ENCODE measurements around the gene KRT16. TPM values are rescaled to one million over a fixed set of nuclear protein-coding genes. Genes with fewer than 3 reads are reported as not detected.

Gene KRT16
- total RNA-seq, 1 donor from 2014 or later: 31.9 TPM

DNA sequence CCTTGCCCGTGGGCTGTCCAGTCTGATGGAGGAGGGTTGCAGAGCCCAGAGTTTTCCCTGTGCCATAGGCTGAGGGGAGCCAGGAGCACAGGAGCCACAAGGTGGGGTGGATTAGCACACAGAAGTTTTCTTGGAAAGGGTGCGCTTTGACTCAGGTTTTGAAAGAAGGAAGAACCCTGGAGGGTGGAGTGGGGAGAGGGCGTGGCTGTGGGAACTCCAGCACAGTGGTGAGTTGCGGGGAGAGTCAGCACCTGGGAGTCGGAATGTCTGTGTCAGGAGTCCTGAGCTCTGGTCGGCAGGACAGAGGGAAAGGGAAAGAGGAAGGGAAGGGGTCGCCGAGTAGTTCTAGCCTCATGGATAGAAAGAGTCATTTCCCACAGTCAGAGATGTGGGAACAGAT, 17.0 kb downstream of the KRT16 start:
- no peaks in the 10 kb centered on the region for H3K36me3 ChIP-seq
- intact Hi-C loops (cut with DNase I): no loop called here
- no peak overlapping the region for H3K27ac ChIP-seq
- TF ChIP-seq, protein P1, sequence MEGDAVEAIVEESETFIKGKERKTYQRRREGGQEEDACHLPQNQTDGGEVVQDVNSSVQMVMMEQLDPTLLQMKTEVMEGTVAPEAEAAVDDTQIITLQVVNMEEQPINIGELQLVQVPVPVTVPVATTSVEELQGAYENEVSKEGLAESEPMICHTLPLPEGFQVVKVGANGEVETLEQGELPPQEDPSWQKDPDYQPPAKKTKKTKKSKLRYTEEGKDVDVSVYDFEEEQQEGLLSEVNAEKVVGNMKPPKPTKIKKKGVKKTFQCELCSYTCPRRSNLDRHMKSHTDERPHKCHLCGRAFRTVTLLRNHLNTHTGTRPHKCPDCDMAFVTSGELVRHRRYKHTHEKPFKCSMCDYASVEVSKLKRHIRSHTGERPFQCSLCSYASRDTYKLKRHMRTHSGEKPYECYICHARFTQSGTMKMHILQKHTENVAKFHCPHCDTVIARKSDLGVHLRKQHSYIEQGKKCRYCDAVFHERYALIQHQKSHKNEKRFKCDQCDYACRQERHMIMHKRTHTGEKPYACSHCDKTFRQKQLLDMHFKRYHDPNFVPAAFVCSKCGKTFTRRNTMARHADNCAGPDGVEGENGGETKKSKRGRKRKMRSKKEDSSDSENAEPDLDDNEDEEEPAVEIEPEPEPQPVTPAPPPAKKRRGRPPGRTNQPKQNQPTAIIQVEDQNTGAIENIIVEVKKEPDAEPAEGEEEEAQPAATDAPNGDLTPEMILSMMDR (IDR thresholded peaks at IDR 0.05): no peak
- H3K27me3 ChIP-seq: no peaks in the 10 kb centered on the region
- DNase-seq (ENCODE audit: low spot score in 2 of 2): no peak
- H3K4me3 ChIP-seq: no peak overlapping the region
- no peaks in the 10 kb centered on the region for H3K4me1 ChIP-seq
- no peaks in the 10 kb centered on the region for H3K9me3 ChIP-seq

DNA sequence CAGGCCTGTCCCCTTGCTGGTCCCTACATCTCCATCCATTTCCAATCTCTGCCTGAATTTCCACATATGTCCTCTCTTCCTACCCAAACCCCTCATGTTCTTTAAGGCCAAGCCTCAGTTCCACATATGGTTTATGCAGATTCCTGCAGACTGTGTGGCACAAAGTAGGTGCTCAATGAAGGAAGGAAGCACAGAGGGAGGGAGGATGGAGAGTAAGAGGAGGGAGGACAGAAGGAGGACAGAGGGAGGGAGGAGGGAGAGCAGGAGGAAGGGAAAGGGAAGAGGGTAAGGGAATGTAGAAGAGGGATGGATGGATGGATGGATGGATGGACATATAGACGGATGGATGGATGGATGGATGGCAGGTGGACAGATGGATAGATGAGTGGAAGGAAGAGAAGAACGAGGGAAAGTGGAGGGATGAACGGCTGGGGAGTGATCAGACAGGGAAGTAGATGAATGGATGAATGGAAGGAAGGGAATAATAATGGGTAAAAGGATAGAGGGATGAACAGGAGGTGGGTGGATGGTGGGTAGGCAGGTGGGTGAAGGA, 18.1 kb downstream of the KRT16 start:
- H3K36me3 ChIP-seq: no peaks in the 10 kb centered on the region
- DNase-seq (ENCODE audit: low spot score in 2 of 2): no peak
- H3K4me1 ChIP-seq: no peaks in the 10 kb centered on the region
- H3K4me3 ChIP-seq: no peak overlapping the region
- TF ChIP-seq, protein P1 (IDR thresholded peaks at IDR 0.05): no peak
- intact Hi-C loops (cut with DNase I): no loop called here
- H3K27me3 ChIP-seq: no peaks in the 10 kb centered on the region
- no peak overlapping the region for H3K27ac ChIP-seq
- H3K9me3 ChIP-seq: no peaks in the 10 kb centered on the region

DNA sequence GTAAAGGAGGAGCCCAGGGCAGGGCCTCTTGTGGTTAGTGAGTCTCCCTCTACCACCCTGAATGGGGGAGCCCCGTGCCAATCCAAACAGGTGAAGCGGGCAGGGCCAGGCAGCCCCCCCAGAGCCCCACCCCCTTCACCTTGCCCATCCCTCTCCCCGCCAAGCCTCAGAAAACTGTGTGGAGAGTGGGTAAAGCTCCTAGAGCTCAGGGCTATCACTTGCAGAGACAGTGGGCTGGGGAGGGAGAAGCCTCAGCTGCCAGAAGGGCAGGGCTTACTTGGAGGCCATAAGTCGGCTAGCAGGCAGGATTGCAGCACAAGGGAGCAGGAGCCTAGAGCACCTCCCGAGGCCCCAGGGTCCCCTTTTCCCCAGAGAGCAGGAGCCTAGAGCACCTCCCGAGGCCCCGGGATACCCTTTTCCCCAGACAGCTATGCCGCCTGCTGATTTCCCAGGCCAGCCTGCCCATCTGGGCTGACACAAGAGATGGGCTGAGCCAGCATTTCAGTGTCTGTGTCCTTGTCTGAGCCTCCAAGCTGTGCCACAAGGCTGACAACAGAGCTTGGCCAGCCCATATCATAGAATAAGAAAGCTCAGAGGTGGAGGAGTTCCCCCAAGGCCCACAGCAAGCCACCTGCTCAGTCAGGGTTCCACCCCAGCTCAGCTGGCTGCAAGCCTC, 19.1 kb downstream of the KRT16 start:
- H3K4me3 ChIP-seq: no peak overlapping the region
- no peak for DNase-seq (ENCODE audit: low spot score in 2 of 2)
- intact Hi-C loops (cut with DNase I): no loop called here

DNA sequence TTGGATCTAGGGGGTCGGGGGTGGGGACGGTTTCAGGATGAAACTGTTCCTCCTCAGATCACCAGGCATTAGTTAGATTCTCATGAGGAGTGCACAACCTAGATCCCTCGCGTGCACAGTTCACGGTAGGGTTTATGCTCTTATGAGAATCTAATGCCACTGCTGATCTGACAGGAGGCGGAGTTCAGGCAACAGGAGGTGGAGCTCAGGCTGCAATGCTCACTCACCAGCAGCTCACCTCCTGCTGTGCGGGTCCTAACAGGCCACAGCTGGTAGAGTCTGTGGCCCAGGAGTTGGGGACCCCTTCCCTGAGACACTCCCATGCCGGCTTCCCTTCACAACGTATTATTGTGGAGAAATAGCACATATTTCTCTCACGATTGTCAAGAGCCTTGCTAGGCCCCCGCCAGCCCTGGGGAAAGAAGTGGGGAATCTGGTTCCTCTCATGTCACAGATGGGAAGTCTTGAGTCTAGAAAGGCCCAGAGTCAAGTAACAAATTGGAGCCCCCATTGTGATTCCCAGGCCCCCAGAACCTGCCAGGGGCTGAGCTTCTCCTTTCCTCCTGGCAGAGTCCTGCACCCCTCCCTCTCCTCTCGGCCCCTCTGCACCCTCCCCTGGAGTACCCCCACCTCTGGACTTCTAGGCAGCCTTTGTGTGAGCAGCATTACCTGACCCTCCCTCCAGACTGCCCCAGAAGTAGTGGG, 19.8 kb downstream of the KRT16 start:
- no peak overlapping the region for H3K27ac ChIP-seq
- no peak for DNase-seq (ENCODE audit: low spot score in 2 of 2)
- intact Hi-C loops (cut with DNase I): no loop called here
- no peak overlapping the region for H3K4me3 ChIP-seq
- H3K36me3 ChIP-seq: no peaks in the 10 kb centered on the region
- H3K4me1 ChIP-seq: peaks cover 0 to 5% of the 10 kb centered on the region in 2 donors
- H3K9me3 ChIP-seq: no peaks in the 10 kb centered on the region
- no peaks in the 10 kb centered on the region for H3K27me3 ChIP-seq
- TF ChIP-seq, protein P1 (IDR thresholded peaks at IDR 0.05): no peak

More for the DNA sequence above, 19.1 kb downstream of the KRT16 start:
- no peaks in the 10 kb centered on the region for H3K27me3 ChIP-seq
- TF ChIP-seq, protein P1 (IDR thresholded peaks at IDR 0.05): no peak
- H3K4me1 ChIP-seq: peaks cover 0 to 5% of the 10 kb centered on the region in 2 donors
- H3K36me3 ChIP-seq: no peaks in the 10 kb centered on the region
- no peak overlapping the region for H3K27ac ChIP-seq
- no peaks in the 10 kb centered on the region for H3K9me3 ChIP-seq

DNA sequence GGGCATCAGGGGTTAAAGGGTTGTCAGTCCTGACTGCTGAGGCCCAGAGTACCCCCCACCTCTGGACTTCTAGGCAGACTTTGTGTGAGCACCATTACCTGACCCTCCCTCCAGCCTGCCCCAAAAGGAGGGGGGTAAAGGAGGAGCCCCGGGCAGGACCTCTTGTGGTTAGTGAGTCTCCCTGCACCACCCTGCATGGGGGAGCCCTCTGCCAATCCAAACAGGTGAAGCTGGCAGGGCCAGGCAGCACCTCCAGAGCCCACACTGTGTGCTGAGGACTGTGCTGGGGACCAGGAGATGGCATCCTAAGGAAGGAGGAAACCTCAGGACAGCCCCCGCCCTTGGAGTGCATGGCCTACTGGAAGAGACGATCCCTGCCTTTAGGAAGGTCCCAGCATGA, 23.3 kb downstream of the KRT16 start:
- Histone ChIP-seq H3K9me3 (no peaks in the 10 kb centered on the region), H3K4me3 (no peak overlapping the region), H3K27ac (no peak overlapping the region), H3K27me3 (no peaks in the 10 kb centered on the region), H3K36me3 (no peaks in the 10 kb centered on the region), H3K4me1 (peaks cover 0 to 5% of the 10 kb centered on the region in 2 donors)
- TF ChIP-seq, protein P1 (IDR thresholded peaks at IDR 0.05): no peak
- intact Hi-C loops (cut with DNase I): no loop called here
- DNase-seq (ENCODE audit: low spot score in 2 of 2): no peak
